NB4 (cell line): ENCODE measurements around the gene CACNA2D4.

ENCODE experiments used
- DNase-seq: peaks from one replicate; pipeline ENCODE4 v3.0.0; 2010; ENCODE audit warnings: low read depth
- H3K4me3 ChIP-seq: one replicate; pipeline ENCODE4 v1.5.1; 2011; ENCODE audit warnings: mild to moderate bottlenecking, low read depth, low read length, moderate library complexity
- MYC ChIP-seq: IDR thresholded peaks from 2 replicates; pipeline ENCODE4 v1.6.1; 2011; ENCODE audit warnings: low read depth, low read length
- POLR2A ChIP-seq: IDR thresholded peaks from 2 replicates; pipeline ENCODE4 v1.6.1; 2011; ENCODE audit warnings: mild to moderate bottlenecking; ENCODE audit not compliant: insufficient read length; ENCODE audit errors: extremely low read depth
- TF ChIP-seq, protein P1 (sequence below): IDR thresholded peaks from 2 replicates; pipeline ENCODE4 v1.6.1; 2011; ENCODE audit warnings: low read depth, low read length
- TF ChIP-seq, protein P2 (sequence below): IDR thresholded peaks from one replicate; pipeline ENCODE4 v1.5.1; 2012; ENCODE audit warnings: low read depth, low read length

CACNA2D4 gene

GRCh38 chr12:1939801-1940607 is 21.6 kb upstream of the CACNA2D4 start:
- TF ChIP-seq, protein P1, sequence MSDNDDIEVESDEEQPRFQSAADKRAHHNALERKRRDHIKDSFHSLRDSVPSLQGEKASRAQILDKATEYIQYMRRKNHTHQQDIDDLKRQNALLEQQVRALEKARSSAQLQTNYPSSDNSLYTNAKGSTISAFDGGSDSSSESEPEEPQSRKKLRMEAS, result peak; percentile 64
- no peak for TF ChIP-seq POLR2A
- TF ChIP-seq, protein P2, sequence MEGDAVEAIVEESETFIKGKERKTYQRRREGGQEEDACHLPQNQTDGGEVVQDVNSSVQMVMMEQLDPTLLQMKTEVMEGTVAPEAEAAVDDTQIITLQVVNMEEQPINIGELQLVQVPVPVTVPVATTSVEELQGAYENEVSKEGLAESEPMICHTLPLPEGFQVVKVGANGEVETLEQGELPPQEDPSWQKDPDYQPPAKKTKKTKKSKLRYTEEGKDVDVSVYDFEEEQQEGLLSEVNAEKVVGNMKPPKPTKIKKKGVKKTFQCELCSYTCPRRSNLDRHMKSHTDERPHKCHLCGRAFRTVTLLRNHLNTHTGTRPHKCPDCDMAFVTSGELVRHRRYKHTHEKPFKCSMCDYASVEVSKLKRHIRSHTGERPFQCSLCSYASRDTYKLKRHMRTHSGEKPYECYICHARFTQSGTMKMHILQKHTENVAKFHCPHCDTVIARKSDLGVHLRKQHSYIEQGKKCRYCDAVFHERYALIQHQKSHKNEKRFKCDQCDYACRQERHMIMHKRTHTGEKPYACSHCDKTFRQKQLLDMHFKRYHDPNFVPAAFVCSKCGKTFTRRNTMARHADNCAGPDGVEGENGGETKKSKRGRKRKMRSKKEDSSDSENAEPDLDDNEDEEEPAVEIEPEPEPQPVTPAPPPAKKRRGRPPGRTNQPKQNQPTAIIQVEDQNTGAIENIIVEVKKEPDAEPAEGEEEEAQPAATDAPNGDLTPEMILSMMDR, result peak; percentile 90
- peak; percentile 16; the same call in 1 of the 2 replicates for TF ChIP-seq MYC
- DNase-seq, result peak; percentile 88
- no peak overlapping the region for H3K4me3 ChIP-seq

DNA sequence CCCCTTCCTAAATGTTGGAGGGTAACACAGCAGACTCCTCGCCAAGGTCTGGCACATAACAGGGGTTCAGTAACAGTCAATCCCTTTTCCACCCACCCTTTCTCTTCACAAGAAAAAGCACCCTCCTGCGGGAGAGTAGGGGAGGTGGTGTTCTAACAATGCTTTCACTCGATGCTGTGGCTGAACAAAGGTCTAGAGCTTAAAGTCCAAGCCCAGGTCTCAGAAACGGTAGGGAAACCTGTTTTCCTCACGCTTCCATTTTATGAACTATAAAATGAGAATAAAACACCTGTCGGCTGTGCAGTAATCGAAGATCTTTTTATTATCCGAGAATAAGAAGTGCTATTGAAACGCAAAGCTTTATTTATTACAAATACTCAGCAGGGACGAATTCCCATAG is 20.9 kb upstream of the CACNA2D4 start:
- TF ChIP-seq MYC (no peak), POLR2A (no peak)
- TF ChIP-seq, protein P1, result no peak
- TF ChIP-seq, protein P2, result no peak
- no peak for DNase-seq
- no peak overlapping the region for H3K4me3 ChIP-seq

GRCh38 chr12:1937481-1938224 is 19.2 kb upstream of the CACNA2D4 start:
- no peak overlapping the region for H3K4me3 ChIP-seq
- TF ChIP-seq, protein P1, result no peak
- no peak for TF ChIP-seq MYC
- TF ChIP-seq, protein P2, result no peak
- TF ChIP-seq POLR2A, result no peak
- DNase-seq, result no peak

DNA sequence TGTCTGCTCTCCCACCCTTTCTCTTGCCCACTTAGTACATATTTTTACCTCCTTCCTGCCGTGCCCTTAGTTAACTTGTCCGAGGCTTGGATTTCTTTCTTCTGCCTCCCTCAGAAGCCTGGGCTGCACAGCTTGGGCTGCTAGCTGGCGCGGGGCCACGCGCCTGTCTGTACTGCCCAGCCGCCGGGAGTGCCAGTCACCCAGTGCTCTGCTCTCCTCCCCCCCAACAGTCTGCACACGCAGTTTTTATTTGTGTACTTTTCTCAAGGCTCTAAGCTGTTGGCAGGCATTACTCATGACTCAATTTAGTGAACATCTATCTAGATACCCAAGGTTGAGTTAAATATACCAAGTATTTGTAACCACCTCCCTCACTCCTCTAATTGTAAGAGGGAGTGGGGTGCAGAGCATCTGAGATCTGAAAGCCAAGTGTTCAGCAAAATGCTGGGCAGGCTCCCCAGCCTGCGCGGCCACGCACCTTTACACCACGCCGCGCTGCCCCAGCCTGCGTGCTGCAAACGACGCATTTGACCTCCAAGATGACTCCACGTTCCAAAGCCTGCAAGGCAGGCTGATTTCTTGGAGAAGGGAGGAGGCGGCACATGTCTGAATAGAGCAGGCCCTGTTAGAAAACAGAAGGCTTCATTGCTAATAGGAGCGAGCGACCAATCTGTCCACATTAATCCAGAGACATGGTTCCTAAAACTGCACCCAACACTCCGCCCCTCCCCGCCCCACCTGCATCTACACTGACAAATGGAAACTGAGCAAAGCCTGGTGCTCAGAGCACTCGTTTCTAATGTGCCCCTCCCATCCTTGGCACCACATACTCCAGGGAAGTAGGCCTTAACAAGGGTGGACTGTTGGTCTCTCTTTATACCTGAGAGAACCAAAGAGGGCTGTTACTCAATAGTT is 18.2 kb upstream of the CACNA2D4 start:
- no peak for DNase-seq
- TF ChIP-seq, protein P2, result no peak
- TF ChIP-seq, protein P1, result no peak
- TF ChIP-seq POLR2A (no peak), MYC (no peak)
- no peak overlapping the region for H3K4me3 ChIP-seq

- no peak overlapping the region for H3K4me3 ChIP-seq
- no peak for DNase-seq
- TF ChIP-seq, protein P2, result no peak
- TF ChIP-seq POLR2A (no peak), MYC (no peak)
- TF ChIP-seq, protein P1, result no peak
Measured at GRCh38 chr12:1935700-1936378, 17.4 kb upstream of the CACNA2D4 start.
